Panc1 (cell line): ENCODE results near the gene FBRS. TPM values are rescaled to one million over a fixed set of nuclear protein-coding genes. Genes with fewer than 3 reads are reported as not detected.

Experiments
- ATAC-seq: fragments of 200-7000 bp; cut with Tn5 transposase; 2 replicates; pipeline ENCODE4 v1.9.1; 2020; ENCODE audit warnings: mild to moderate bottlenecking, moderate library complexity
- BruUV-seq: library from RNA; stranded (reverse); fragments of 400-500 nt; replicated peaks from 2 replicates; lab custom pipeline; 2021; lab: Mats Ljungman, UMichigan
- CTCF ChIA-PET: fragments of 300-600 bp; sonication (Branson Sonifier 250); formaldehyde crosslinking; loops from one replicate; lab custom pipeline; 2022; ENCODE audit warnings: antibody characterized with exemption; lab: Charles Lee
- POLR2A ChIA-PET: fragments of 300-600 bp; sonication (Branson Sonifier 250); formaldehyde crosslinking; loops from one replicate; lab custom pipeline; 2022; ENCODE audit warnings: antibody characterized with exemption; lab: Charles Lee
- DNase-seq: peaks from one replicate; pipeline ENCODE4 v3.0.0-alpha.2; 2010; ENCODE audit warnings: low read depth, low spot score
- H3K27ac ChIP-seq: 2 replicates; pipeline ENCODE4 v1.5.1; 2011; ENCODE audit warnings: mild to moderate bottlenecking, low read length, inconsistent platforms
- H3K27me3 ChIP-seq: fragments of 200-500 bp; sonication (Bioruptor generic); 2 replicates; pipeline ENCODE4 v1.6.0; 2014; ENCODE audit warnings: low read length, inconsistent platforms; ENCODE audit not compliant: control insufficient read depth, insufficient read depth
- H3K36me3 ChIP-seq: fragments of 200-500 bp; sonication (Bioruptor generic); 2 replicates; pipeline ENCODE4 v1.5.1; 2014; ENCODE audit warnings: inconsistent platforms, mild to moderate bottlenecking, low read length, moderate library complexity; ENCODE audit not compliant: control insufficient read depth, insufficient read depth
- H3K4me1 ChIP-seq: 2 replicates; pipeline ENCODE4 v1.5.1; 2011; ENCODE audit warnings: inconsistent platforms, mild to moderate bottlenecking, low read length, moderate library complexity; ENCODE audit not compliant: control insufficient read depth, insufficient read depth
- H3K4me3 ChIP-seq, 2 experiments: 2 replicates each; pipeline ENCODE4 v1.5.1; 2011 to 2012; ENCODE audit warnings: low read depth in 2 of 2, low read length in 2 of 2, mild to moderate bottlenecking in 2 of 2, inconsistent platforms in 1 of 2, moderate library complexity in 1 of 2
- H3K9me3 ChIP-seq: fragments of 200-500 bp; sonication (Bioruptor generic); 2 replicates; pipeline ENCODE4 v1.5.1; 2014; ENCODE audit warnings: low read depth, mild to moderate bottlenecking, inconsistent platforms, low read length, moderate library complexity; ENCODE audit not compliant: control insufficient read depth, insufficient read depth
- POLR2AphosphoS5 ChIP-seq: IDR thresholded peaks from 2 replicates; pipeline ENCODE4 v1.6.1; 2012; ENCODE audit warnings: mild to moderate bottlenecking, low read depth, low read length, moderate library complexity
- SIN3A ChIP-seq: IDR thresholded peaks from 2 replicates; pipeline ENCODE4 v1.6.1; 2012; ENCODE audit warnings: low read depth, mild to moderate bottlenecking, low read length, moderate library complexity, borderline replicate concordance; ENCODE audit not compliant: insufficient read depth
- TCF7L2 ChIP-seq: IDR thresholded peaks from 2 replicates; pipeline ENCODE4 v1.6.1; 2011; ENCODE audit warnings: mild to moderate bottlenecking, low read depth, low read length, inconsistent platforms
- in situ Hi-C: cut with HindIII; loops from 2 replicates; pipeline ENCODE4 v1.10.0; 2016; ENCODE audit warnings: low sequenced_read_pairs, low pct_unique_long_range_greater_than_20kb
- intact Hi-C: fragments of 100-400 bp; cut with micrococcal nuclease; formaldehyde crosslinking; loops from one replicate; pipeline ENCODE4 v1.10.0; 2022; ENCODE audit not compliant: unreplicated experiment
- total RNA-seq: library from RNA; stranded (reverse); gene quantifications from one replicate; pipeline ENCODE4 v1.2.1, GENCODE V29; 2021; ENCODE audit not compliant: unreplicated experiment
- TF ChIP-seq, protein P1 (sequence below), 2 experiments: IDR thresholded peaks; 2 replicates each; pipeline ENCODE4 v1.6.1; 2011 to 2012; ENCODE audit warnings: low read depth in 2 of 2, control low read depth in 1 of 2, low read length in 1 of 2, mild to moderate bottlenecking in 1 of 2, moderate library complexity in 1 of 2; ENCODE audit not compliant: insufficient read depth in 1 of 2
- TF ChIP-seq, protein P2 (sequence below): fragments of 450-650 bp; IDR thresholded peaks from 2 replicates; pipeline ENCODE4 v1.5.1; 2017; ENCODE audit warnings: mild to moderate bottlenecking

The FBRS gene
- total RNA-seq, 1 experiment from 2014 or later = 103 TPM

DNA sequence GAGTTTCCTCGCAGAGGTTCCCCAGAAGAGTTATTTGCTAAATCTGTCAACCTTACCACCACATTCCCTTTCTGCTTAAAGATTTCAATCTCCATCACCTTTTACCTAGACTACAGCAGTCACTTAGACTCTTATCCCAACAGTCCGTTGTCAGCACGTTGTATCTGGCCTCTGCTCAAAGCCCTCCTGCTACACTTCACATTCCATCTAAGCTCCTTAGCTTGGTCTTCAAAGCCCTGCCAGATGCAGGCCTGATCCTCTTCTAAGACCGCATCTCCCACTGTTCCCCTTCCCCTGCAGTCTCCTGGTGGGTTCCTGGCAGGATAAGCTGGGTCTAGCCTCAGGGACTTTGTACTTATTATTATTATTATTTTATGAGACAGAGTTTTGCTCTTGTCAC, 30.5 kb downstream of the FBRS start:
- BruUV-seq = no TSS peak
- Histone ChIP-seq H3K9me3 (no peaks in the 10 kb centered on the region), H3K27me3 (no peaks in the 10 kb centered on the region), H3K36me3 (no peaks in the 10 kb centered on the region), H3K4me3 (no peak overlapping the region), H3K4me1 (no peaks in the 10 kb centered on the region), H3K27ac (no peak overlapping the region)
- DNase-seq (no peak), ATAC-seq (0 out of 2 replicates have a peak, but pooled peaks have one; percentile 42)
- no peak for TF ChIP-seq SIN3A
- TF ChIP-seq, protein P1, sequence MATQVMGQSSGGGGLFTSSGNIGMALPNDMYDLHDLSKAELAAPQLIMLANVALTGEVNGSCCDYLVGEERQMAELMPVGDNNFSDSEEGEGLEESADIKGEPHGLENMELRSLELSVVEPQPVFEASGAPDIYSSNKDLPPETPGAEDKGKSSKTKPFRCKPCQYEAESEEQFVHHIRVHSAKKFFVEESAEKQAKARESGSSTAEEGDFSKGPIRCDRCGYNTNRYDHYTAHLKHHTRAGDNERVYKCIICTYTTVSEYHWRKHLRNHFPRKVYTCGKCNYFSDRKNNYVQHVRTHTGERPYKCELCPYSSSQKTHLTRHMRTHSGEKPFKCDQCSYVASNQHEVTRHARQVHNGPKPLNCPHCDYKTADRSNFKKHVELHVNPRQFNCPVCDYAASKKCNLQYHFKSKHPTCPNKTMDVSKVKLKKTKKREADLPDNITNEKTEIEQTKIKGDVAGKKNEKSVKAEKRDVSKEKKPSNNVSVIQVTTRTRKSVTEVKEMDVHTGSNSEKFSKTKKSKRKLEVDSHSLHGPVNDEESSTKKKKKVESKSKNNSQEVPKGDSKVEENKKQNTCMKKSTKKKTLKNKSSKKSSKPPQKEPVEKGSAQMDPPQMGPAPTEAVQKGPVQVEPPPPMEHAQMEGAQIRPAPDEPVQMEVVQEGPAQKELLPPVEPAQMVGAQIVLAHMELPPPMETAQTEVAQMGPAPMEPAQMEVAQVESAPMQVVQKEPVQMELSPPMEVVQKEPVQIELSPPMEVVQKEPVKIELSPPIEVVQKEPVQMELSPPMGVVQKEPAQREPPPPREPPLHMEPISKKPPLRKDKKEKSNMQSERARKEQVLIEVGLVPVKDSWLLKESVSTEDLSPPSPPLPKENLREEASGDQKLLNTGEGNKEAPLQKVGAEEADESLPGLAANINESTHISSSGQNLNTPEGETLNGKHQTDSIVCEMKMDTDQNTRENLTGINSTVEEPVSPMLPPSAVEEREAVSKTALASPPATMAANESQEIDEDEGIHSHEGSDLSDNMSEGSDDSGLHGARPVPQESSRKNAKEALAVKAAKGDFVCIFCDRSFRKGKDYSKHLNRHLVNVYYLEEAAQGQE (IDR thresholded peaks at IDR 0.05; ENCODE audit: insufficient read depth in 1 of 2, low read depth in 2 of 2, low read length in 1 of 2) = no peak
- in situ Hi-C loops (no loop called here), intact Hi-C loops (no loop called here)
- POLR2A ChIA-PET = no interaction called here
- CTCF ChIA-PET = no interaction called here

DNA sequence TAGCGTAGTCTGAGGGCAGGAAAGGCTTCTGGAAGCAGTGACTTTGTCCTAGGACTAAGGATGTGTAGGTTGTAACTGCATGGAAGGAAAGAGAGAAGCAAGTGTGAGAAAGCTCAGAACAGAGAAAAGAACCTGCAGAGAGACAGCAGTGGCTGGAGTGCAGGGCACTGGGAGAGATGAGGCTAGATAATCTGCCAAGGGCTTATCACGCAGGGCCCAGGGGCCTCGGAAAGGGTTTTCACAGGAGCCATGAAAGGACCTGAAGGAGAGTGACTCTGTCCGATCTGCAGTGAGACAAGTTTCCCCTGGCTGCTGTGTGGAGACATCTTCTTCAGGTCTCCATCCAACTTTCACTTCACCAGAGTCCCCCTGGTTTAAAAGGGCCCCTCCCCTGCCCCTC, 33.7 kb downstream of the FBRS start:
- no peak for ATAC-seq
- Histone ChIP-seq H3K27ac (no peak overlapping the region), H3K4me1 (peaks cover under 1% of the 10 kb centered on the region; the same call in 1 of the 2 replicates), H3K27me3 (no peaks in the 10 kb centered on the region), H3K4me3 (no peak overlapping the region), H3K36me3 (no peaks in the 10 kb centered on the region), H3K9me3 (no peaks in the 10 kb centered on the region)
- DNase-seq = no peak
- ChIA-PET POLR2A (no interaction called here), CTCF (no interaction called here)
- BruUV-seq = no TSS peak
- in situ Hi-C loops (no loop called here), intact Hi-C loops (no loop called here)
- TF ChIP-seq, protein P1 (IDR thresholded peaks at IDR 0.05; ENCODE audit: insufficient read depth in 1 of 2, low read depth in 2 of 2, low read length in 1 of 2) = no peak
- TF ChIP-seq POLR2AphosphoS5 = no peak
- TF ChIP-seq, protein P2, sequence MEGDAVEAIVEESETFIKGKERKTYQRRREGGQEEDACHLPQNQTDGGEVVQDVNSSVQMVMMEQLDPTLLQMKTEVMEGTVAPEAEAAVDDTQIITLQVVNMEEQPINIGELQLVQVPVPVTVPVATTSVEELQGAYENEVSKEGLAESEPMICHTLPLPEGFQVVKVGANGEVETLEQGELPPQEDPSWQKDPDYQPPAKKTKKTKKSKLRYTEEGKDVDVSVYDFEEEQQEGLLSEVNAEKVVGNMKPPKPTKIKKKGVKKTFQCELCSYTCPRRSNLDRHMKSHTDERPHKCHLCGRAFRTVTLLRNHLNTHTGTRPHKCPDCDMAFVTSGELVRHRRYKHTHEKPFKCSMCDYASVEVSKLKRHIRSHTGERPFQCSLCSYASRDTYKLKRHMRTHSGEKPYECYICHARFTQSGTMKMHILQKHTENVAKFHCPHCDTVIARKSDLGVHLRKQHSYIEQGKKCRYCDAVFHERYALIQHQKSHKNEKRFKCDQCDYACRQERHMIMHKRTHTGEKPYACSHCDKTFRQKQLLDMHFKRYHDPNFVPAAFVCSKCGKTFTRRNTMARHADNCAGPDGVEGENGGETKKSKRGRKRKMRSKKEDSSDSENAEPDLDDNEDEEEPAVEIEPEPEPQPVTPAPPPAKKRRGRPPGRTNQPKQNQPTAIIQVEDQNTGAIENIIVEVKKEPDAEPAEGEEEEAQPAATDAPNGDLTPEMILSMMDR = no peak
- no peak for TF ChIP-seq TCF7L2
- TF ChIP-seq SIN3A = no peak
